GM04503 (cell line): ENCODE data around the gene SCO2.

Experiments
- DNase-seq: peaks from one replicate; pipeline ENCODE4 v3.0.0-alpha.2; 2012; ENCODE audit warnings: low read depth

SCO2 gene

DNA sequence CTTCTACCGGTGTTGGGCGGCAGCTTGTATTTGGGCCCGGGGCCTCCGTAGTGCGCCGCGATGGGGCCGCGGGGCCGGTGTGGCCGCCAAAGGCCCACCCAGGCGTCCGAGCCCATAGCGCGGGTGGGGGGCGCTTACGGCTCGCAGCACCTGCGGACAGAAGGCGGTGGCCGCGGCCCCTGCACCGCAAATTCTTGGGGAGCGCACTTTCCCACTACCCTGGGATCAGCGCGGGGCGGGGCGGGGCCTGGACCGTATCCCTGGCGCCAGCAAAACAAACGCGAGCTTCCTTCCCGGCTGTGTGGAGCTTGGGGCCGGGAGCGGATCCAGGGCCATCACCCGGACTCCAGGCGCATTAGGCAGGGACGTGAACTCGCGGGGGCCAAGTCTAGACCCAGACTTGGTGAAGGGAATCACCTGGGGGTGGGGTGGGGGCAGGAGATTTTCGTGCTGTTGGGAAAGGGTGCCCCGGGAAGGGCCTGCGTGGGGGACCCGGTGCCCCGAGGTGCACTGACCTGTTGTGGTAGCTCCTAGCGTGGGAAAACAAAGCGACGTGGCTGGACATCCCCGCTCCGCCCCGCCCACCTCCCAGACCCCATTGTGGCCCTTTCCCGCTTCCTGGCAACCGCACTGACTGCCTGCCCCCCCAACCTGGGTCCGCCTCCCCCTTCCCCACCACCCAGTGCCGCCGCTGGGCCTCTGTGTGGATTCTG lies 6.7 kb upstream of the SCO2 start:
- DNase-seq = no peak

DNA sequence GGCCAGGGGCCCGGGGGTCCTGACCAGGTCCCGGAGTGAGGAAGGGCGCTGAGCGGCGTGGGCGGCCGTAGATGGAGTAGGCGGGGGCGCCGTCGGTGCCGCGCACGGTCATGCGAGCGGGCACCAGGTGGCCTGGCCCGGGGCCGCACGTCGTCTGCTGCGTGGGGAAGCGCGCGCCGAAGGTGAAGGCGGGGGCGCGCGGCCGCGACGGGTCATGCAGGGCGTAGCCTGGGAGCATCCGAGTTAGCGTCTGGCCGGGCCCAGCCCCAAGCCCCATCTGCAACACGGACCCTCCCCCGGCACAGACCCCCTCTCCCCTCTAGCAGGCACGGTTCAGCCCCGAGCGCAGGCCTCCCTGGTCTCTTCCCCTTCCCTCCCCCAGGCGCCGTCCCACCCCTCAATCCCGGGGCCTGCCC lies 6.2 kb upstream of the SCO2 start:
- no peak for DNase-seq

DNA sequence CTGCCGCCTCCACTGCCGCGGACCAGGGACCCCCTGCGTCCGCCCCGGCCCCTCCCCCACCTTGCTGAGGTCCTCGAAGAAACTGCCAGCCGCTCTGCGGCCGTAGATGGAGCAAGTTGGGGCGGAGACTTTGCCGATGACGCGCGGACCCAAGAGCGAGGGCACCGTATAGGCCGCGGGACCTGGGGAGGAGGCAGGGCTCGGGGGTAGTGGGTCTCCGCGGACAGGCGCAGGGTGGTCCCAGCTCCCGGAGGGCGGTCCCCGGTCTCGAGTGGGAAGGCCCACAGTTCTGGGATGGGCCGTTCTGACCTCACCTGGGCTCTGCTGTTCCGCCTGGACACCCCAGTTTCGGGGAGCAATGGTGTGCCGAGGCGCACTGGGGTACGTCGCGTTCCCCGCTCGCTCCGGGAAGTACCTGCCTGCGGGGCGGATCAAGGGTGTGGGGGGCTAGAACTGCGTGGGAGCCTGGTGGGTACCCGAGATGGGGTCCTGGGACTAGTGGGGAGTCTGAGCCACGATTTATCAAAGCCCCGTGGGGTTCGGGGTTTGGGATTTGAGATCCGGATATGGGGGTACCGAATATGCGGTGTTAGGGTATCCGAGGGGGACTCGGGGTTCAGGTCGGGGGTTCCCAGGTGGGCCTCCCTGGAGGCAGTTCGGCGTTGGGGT lies 5.6 kb upstream of the SCO2 start:
- no peak for DNase-seq

DNA sequence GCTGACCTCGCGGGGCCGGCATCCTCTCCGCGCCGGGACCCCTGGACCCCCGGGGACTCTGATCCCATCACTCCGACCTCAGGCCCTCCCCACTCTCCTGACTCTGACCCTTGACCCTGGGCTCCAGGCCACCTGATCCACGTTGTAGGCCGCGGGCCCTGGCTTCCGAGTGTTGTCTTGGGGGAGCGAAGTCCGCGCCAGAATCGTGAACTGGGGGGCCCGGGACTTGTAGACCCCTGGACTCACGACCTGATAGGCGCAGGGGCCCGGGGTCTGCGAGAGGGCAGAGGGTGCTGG lies 5.1 kb upstream of the SCO2 start:
- DNase-seq = no peak

DNA sequence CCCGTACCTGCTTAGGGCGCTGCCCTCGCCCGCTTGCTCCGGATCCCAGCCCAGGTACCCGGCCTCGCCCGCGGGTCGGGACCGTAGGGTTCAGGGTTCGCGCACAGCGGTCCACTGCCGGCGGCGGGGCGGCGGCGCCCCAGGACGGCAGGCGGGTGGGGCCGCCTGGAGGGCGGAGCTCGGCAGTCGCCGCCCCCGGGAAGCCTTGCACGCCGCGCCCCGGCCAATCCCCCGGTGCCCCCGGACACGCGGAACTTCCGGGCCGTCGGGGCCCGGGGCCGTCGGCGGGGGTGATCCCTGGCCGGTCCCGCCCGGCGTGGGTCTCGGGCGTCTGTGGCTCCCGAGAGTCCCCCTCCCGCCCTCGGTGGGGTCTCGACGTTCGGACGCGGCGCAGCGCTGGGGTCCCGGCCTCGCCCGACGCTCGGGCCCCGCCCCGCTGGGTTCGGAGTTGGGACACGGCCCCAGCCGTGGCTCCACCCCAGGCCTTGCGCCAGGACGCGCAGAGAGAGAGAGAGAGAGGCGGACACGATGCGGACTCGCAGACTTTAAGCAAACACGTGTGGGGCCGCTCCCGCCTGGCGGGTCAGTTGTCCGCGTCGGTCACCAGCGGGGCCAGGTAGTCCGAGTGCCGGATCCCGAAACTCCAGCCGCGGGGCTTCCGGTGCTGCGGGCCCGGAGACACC lies 4.6 kb upstream of the SCO2 start, which contains the start of gene TYMP:
Gene TYMP, minus strand, starts transcription at position 116 of the 683 bp plus-strand sequence. CDS start 303 bp downstream, outside the sequence.
- no peak for DNase-seq

DNA sequence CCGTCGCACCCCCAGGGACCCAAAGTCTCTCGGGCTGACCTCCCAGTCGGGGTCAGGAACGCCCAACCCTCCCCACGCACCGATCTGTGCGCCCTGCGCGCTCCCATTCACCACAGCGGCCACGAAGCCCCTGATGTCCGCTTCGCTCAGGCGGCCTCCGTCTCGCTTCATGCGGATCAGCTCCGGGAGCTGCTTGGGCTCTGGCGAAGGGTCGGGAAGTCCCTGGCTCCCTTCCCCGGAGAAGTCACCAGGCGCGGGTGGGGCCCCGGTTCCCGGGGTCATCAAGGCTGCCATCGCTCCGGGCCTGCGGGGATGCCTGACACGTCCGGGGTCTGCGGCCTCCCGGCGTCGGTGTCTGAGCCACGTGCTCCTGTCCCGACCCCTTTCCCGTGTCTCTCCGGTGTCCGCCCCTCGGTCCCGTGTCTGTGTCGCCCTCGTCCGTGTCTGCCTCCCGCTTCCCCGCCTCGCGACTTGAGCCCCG lies 4.1 kb upstream of the SCO2 start:
- no peak for DNase-seq

DNA sequence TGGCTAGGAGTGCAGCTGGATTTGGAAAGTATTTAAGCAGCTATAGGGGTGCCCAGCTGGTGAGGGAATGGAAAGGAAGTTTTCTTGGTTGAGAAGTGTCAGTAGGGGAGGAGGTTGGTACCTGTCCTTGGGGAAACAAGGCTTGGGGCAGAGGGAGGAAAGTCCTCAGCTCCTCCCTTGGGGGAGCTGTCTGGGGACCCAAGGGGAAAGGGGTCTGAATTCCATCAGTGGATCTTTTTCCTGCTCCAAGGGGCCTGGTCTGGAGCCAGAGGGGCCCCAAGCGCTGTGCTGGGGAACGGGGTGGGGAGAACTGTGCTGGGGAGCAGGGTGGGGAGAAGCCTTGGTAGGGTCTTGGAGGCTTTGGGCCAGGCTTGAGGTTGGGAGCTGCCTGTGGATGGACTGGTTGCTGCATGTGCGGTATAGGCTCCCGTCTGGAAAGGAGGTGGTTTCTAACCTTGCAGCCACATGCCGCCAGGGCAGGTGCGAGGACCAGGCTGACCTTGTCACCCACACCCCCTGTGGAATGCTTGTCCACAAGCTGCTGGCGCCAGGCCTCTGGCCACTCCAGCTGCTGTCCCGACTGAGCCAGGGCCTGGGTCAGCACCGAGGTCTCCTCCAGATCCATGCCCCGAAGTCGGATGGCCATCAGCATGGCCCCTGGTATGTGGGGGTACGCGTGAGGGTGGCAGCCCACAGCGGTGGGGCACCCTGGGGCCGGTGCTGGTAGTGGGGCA lies 3.5 kb upstream of the SCO2 start:
- no peak for DNase-seq

DNA sequence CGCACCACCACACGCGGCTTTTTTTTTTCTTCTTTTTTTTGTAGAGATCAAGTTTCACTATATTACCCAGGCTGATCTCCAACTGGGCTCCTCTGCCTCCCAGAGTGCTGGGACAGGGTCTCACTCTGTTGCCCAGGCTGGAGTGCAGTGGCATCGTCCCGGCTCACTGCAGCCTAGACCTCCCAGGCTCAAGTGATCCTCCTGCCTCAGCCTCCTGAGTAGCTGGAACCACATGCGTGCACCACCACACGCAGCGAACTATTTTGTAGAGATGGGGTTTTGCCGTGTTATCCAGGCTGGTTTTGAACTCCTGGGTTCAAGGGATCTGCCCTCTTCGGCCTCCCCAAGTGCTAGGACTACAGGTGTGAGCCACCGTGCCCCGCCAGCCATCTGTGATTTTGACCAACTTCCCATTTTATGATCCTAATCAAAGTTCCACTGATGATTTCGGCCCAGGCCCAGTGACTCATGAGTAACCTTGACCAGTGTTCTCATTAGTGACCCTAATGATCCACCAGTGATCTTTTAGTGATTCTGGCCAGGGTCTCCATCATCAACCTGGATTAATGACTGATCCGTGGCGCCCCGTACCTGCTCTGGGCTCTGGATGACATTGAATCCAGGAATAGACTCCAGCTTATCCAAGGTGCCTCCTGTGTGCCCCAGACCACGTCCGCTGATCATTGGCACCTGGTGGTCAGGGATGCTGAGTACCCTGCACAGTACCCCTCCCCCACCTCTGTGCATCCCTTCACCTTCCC lies 2.7 kb upstream of the SCO2 start:
- DNase-seq = no peak

DNA sequence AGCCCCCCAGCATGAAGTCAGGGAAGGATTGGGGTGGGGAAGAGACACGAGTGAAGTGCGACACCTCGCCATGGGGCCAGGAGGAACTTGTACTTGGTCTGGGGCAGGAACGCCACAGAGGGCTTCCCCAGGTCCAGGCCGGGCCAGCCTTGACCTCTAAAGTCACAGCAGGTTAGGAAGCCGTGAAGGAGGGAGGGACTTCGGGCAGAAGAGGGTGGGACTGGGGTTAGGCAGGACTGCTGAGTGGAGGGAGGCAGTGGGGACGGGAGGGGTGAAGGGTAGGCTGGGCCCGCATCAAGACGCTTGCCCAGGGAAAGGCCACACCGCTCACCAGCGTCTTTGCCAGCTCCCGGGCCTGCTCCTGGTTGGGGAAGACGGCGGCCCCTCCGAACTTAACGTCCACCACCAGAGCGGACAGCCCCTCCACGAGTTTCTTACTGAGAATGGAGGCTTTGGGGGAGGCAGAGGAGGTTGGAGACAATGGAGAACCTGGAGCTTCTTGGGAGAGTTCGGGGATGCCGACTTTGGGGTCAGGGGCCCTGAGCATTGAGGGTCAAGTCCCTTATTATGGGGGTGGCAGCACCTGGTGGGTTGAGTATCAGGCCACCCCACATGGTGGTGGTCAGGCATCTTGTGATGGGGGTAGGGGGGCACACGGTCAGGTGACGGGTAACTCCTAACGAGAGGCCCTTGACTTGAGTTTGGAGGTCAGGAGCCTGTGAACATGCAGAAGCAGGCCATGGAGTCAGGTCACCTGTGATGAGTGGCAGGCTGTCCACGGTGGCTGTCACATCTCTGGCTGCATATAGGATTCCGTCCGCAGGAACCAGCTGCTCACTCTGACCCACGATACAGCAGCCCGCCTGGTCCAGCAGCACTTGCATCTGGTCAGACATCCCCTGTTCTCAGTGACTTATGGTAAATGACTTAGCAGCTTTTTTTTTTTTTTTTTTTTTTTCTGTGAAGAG lies 1.7 kb upstream of the SCO2 start:
- DNase-seq = no peak

DNA sequence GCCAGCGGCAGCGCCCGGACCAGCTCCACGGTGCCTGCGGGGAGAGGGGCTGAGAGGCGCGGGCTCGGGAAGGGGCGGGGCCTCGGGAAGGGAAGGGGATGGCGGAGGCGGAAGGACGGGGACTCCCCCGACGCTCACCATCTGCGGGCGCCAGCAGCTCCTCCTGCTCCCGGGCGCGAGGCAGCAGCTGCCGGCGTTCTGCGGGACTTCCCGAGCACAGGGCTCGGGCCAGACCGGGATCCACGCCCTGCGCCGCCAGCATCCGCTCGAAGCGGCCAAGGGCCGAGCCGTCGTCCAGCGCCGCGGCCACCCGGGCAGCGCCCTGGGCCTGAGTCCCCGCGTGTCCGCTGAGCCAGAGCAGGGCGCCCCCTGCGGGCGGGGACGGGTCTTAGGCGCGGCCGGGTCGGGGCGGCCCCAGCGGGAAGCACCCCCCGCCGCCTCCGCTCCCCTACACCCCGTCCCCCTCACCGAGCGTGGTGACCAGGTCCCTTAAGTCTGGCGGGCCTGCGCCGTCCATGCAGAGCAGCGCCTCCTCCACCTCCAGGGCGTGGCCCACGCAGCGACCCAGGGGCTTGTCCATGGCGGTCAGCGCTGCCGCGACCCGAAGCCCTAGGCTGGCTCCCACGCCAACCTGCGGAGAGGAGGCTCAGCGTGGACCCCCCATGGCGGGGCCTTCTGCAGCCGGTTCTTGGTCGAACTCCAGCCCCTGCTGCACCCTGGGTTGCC lies 873 bp upstream of the SCO2 start:
- no peak for DNase-seq

DNA sequence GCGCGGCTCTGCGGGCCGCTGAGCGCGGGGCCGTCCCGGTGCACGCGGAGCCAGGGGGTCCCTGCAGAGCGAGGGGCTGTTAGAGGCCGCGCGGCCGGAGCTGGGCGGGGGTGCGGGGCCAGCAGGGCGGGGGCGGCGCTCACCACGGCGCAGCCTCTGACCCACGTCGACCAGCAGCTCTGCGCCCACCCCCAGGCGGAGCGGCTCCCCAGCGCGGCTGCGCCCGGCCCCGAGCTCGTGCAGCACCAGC lies 385 bp upstream of the SCO2 start:
- no peak for DNase-seq

DNA sequence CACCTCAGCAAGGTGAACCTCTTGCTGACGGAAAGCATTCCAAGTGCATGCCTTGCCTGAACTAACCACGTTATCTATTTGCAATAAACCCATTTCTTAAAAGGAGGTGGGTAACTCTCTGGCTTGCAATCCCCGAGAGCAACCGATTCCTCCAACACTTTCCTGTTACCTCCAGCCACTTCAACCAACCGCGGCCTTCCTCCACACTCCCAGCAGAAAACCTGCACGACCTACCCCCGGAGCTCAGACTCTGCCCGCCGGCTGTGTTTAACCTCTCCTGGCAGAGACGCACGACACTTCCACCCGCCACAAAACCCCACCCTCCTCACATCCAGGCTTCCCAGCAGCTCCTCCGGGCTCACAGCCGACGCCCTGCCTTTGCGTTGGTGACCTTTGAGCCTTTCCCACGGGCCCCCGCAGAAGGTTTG lies 708 bp downstream of the SCO2 start:
- DNase-seq = no peak

DNA sequence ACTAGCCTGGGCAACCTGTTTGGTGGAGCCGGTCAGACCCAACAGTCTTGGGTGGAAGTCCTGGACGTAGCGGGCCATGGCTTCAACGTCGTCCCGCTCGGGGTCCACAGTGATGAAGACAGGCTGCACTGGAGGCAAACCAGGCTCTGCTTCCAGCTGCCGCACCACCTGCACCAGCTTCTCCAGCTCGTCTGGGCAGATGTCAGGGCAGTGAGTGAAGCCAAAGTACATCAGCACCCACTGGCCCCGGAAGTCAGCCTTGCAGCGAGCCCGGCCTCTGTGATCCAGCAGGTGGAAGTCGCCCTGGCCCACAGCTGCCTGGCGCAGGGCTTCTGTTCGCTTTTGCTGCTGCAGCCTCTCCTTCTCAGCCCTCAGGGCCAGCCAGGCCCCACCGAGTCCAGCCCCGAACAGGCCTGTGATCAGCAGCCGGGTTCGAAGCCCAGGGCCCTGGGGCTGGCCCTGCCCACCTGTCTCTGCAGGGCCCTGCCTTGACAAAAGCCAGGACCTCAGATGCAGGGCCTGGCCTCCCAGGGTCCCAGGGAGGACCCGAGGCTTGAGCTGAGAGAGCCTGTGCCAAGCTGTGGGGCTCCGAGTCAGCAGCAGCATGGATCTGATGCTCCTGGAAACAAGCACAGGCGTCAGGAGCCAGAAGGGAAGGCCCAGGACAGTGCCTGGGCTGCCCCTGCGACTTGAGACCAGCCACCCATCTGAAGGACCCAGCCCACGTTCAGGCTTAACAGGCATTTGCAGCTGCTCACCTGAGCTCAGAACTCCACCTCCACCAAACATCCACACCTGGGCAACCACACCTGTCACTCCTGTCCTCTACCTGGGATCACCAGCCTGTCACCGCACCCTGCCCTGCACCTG lies 1.4 kb downstream of the SCO2 start:
- DNase-seq = no peak

DNA sequence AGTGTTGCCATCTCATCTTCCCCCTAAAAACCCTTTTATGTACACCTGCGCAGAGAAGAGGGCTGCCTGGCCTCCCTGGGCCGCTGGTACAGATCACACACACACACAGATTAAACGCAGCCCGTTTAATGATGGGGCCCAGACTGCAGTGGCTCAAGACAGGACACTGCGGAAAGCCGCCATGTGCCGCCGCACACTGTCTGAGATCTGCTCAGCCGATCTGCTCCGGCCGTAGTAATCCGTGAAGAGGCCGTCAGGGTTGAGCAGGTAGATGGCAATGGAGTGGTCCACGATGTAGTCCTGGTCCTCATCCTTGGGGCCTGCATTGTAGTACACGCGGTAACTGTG lies 2.0 kb downstream of the SCO2 start:
- no peak for DNase-seq

DNA sequence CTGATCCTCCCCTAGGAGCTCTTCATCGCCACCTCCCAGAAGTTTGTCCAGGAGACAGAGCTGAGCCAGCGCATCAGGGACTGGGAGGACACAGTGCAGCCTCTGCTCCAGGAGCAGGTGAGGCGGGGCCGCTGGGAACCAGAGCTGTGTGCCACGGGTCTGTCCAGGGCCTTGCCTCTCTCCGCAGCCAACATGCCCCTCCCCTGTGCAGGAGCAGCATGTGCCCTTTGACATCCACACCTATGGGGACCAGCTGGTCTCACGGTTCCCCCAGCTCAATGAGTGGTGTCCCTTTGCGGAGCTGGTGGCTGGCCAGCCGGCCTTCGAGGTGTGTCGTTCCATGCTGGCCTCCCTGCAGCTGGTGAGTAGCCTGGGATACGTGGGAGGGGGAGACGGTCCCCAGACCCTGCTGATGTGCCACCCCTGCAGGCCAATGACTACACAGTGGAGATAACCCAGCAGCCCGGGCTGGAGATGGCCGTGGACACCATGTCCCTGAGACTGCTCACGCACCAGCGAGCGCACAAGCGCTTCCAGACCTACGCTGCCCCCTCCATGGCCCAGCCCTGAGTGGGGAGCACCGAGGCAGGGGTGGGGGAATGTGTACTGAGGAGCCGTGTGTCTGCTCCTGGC lies 2.5 kb downstream of the SCO2 start:
- no peak for DNase-seq

DNA sequence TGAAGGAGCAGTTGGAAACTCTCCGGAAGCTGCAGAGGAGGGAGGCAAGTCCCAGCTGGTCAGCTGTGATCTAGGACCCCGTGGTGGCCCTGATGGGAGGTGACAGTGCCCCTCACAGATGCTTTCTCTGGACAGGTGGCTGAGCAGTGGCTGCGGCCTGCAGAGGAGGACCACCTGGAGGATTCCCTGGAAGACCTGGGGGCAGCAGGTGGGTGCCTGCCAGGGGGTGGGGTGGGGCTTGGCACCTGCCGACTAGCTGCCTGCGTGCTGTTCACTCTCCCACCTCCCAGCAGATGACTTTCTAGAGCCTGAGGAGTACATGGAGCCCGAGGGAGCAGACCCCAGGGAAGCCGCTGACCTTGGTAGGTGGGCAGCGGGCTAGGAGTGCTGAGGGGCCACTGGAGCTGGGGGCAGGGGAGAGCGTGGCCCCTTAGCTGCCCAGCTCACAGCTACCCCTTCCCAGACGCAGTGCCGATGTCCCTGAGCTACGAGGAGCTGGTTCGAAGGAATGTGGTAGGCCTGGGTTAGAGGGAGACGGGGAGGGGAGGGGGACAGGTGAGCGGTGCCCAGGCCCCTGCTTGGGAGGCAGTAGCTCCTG lies 3.1 kb downstream of the SCO2 start:
- DNase-seq = no peak

DNA sequence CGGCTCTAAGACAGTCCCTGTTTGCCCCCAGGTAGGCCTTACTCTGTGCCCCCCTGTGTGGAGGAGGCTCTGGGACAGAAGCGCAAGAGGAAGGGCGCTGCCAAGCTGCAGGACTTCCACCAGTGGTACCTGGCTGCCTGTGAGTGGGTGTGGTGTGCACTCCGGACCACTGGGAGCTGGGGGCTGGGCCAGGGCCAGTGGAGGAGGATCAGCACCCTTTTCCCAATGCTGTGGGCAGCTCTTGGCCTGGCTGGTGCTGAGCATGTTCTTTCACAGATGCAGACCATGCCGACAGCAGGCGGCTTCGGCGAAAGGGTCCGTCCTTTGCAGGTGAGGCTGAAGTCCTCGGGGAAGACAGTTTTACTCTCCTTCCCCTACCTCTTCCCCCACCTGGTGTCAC lies 3.7 kb downstream of the SCO2 start:
- DNase-seq = no peak

DNA sequence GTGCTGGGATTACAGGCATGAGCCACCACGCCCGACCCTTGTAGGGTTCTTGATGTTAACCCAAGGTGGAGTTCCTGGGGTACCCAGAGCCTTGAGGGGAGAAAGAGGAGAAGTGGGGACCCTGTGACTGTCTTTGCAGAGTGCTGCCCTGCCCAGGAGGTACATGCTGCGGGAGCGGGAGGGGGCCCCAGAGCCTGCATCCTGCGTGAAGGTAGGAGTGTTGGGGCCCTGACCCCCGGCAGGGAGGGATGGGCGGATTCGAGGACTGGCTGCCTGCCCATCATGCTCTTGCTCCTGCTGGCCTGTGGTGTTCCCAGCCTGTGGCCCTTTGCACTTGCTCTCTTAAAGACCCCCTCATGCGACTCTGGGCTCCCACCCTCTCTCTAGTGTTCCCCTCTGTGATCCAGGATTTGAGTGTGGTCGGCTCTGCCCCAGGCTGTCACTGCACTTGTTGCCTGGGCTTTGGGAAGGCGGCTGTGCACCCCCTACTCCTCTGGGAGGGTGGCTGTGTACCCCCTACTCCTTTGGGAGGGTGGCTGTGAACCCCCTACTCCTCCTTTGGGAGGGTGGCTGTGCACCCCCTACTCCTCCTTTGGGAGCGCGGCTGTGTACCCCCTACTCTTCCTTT lies 4.5 kb downstream of the SCO2 start:
- DNase-seq = no peak
